Neural cell (in vitro differentiated cells): ENCODE measurements around the gene NPAS2. TPM values are rescaled to one million over a fixed set of nuclear protein-coding genes. Genes with fewer than 3 reads are reported as not detected.

ENCODE experiments used
- H2AFZ ChIP-seq: fragments of 200-600, 300-800 bp; sonication (generic), shearing (Covaris generic); 2 replicates; pipeline ENCODE4 v1.6.0; 2014; ENCODE audit warnings: low read depth, mild to moderate bottlenecking, antibody characterized with exemption, low read length, moderate library complexity
- H3F3A ChIP-seq: fragments of 200-600 bp; shearing (Covaris generic); 2 replicates; pipeline ENCODE4 v1.6.1; 2016; ENCODE audit warnings: mild to moderate bottlenecking, moderate library complexity, mixed read lengths, antibody characterized with exemption, low read length; ENCODE audit not compliant: insufficient read depth, poor library complexity, severe bottlenecking
- H3K27ac ChIP-seq: fragments of 200-600, 300-800 bp; sonication (generic), shearing (Covaris generic); 2 replicates; pipeline ENCODE4 v1.5.1; 2014; ENCODE audit warnings: mild to moderate bottlenecking, low read length, moderate library complexity
- H3K27me3 ChIP-seq: fragments of 300-800, 200-600 bp; sonication (generic), shearing (Covaris generic); 2 replicates; pipeline ENCODE4 v1.6.0; 2014; ENCODE audit warnings: mild to moderate bottlenecking, low read depth, low read length, moderate library complexity; ENCODE audit not compliant: insufficient read depth
- H3K36me3 ChIP-seq: fragments of 300-800, 200-600 bp; sonication (generic), shearing (Covaris generic); 2 replicates; pipeline ENCODE4 v1.5.1; 2014; ENCODE audit warnings: mild to moderate bottlenecking, antibody characterized with exemption, low read length, moderate library complexity; ENCODE audit not compliant: insufficient read depth
- H3K4me2 ChIP-seq: fragments of 300-800, 200-600 bp; sonication (generic), shearing (Covaris generic); 2 replicates; pipeline ENCODE4 v1.6.0; 2014; ENCODE audit warnings: mild to moderate bottlenecking, low read length
- H3K4me3 ChIP-seq: fragments of 300-800, 200-600 bp; sonication (generic), shearing (Covaris generic); 2 replicates; pipeline ENCODE4 v1.5.1; 2014; ENCODE audit warnings: mild to moderate bottlenecking, low read length, moderate library complexity
- H3K79me2 ChIP-seq: fragments of 200-600 bp; shearing (Covaris generic); replicated peaks from 2 replicates; pipeline ENCODE4 v1.6.0; 2014; ENCODE audit warnings: mild to moderate bottlenecking, low read length, moderate library complexity; ENCODE audit not compliant: insufficient read depth
- H3K9ac ChIP-seq: fragments of 300-800, 200-600 bp; sonication (generic), shearing (Covaris generic); 2 replicates; pipeline ENCODE4 v1.6.1; 2016; ENCODE audit warnings: mild to moderate bottlenecking, low read length, mixed read lengths
- H3K9me2 ChIP-seq: fragments of 200-600 bp; shearing (Covaris generic); 2 replicates; pipeline ENCODE4 v1.6.1; 2016; ENCODE audit warnings: mild to moderate bottlenecking, low read length, mixed read lengths; ENCODE audit not compliant: insufficient read depth
- H3K9me3 ChIP-seq: fragments of 200-600, 300-800 bp; sonication (generic), shearing (Covaris generic); 2 replicates; pipeline ENCODE4 v1.6.1; 2016; ENCODE audit warnings: mild to moderate bottlenecking, mixed run types, low read length, moderate library complexity, mixed read lengths
- H4K20me1 ChIP-seq: fragments of 200-600 bp; shearing (Covaris generic); 2 replicates; pipeline ENCODE4 v1.6.1; 2016; ENCODE audit warnings: mild to moderate bottlenecking, mixed run types; ENCODE audit not compliant: insufficient read depth
- EP300 ChIP-seq: fragments of 450-650 bp; conservative IDR thresholded peaks from 2 replicates; pipeline ENCODE4 v1.6.1; 2014; ENCODE audit warnings: antibody characterized with exemption, mild to moderate bottlenecking, moderate library complexity; ENCODE audit not compliant: poor library complexity, severe bottlenecking
- EZH2 ChIP-seq: fragments of 200-600, 300-800 bp; shearing (Covaris generic), sonication (generic); IDR thresholded peaks from 2 replicates; pipeline ENCODE4 v1.6.1; 2014; ENCODE audit warnings: antibody characterized with exemption, low read length, borderline replicate concordance, mild to moderate bottlenecking; ENCODE audit not compliant: insufficient read depth, poor library complexity, severe bottlenecking
- MXI1 ChIP-seq: fragments of 450-650 bp; conservative IDR thresholded peaks from 2 replicates; pipeline ENCODE4 v1.6.1; 2014; ENCODE audit warnings: antibody characterized with exemption, mild to moderate bottlenecking; ENCODE audit not compliant: poor library complexity, severe bottlenecking
- POLR2AphosphoS5 ChIP-seq: IDR thresholded peaks from 2 replicates; pipeline ENCODE4 v1.6.1; 2012
- RAD21 ChIP-seq: fragments of 450-650 bp; conservative IDR thresholded peaks from 2 replicates; pipeline ENCODE4 v1.6.1; 2014; ENCODE audit warnings: antibody characterized with exemption, mild to moderate bottlenecking, moderate library complexity
- REST ChIP-seq: IDR thresholded peaks from 2 replicates; pipeline ENCODE4 v1.6.1; 2012; ENCODE audit warnings: borderline replicate concordance
- SMC3 ChIP-seq: fragments of 450-650 bp; conservative IDR thresholded peaks from 2 replicates; pipeline ENCODE4 v1.6.1; 2014; ENCODE audit warnings: antibody characterized with exemption, mild to moderate bottlenecking, moderate library complexity; ENCODE audit not compliant: poor library complexity
- TAF1 ChIP-seq: IDR thresholded peaks from 2 replicates; pipeline ENCODE4 v1.6.1; 2012; ENCODE audit warnings: low read depth
- polyA plus RNA-seq: library from polyadenylated mRNA; depleted of rRNA; stranded (reverse); fragments of >200 nt; gene quantifications from 2 replicates; pipeline ENCODE4 v1.2.3, GENCODE V29; 2014
- TF ChIP-seq, protein P1 (sequence below): fragments of 450-650 bp; IDR thresholded peaks from 2 replicates; pipeline ENCODE4 v1.5.1; 2014; ENCODE audit warnings: antibody characterized with exemption, mild to moderate bottlenecking, moderate library complexity; ENCODE audit not compliant: poor library complexity, severe bottlenecking

The NPAS2 gene
- polyA plus RNA-seq, 1 donor from 2014 or later: 2.1 TPM

DNA sequence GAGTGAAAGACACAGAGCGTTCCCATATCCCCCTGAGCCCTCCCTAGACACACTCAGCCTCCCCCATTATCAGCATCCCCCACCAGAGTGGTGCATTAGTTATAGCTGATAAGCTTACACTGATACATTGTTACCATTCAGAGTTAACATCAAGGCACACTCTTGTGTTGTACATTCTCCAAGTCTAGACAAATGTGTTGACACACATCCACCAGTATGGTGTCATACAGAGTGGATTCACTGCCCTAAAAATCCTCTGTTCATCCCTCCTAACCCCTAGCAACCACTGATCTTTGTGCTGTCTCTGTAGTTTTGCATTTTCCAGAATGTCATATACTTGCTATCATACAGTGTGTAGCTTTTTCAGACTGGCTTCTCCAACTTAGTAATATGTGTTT, 104.2 kb downstream of the NPAS2 start:
- no peaks in the 10 kb centered on the region for H3F3A ChIP-seq
- H2AFZ ChIP-seq: no peak overlapping the region
- no peak overlapping the region for H3K4me3 ChIP-seq
- no peaks in the 10 kb centered on the region for H3K36me3 ChIP-seq
- H3K27ac ChIP-seq: no peak overlapping the region
- H3K9ac ChIP-seq: no peak overlapping the region
- no peaks in the 10 kb centered on the region for H3K79me2 ChIP-seq
- H3K27me3 ChIP-seq: no peaks in the 10 kb centered on the region
- H3K4me2 ChIP-seq: no peak overlapping the region
- TF ChIP-seq SMC3: no peak
- TF ChIP-seq EZH2: no peak
- TF ChIP-seq RAD21: no peak
- TF ChIP-seq EP300: no peak
- no peak for TF ChIP-seq REST
- TF ChIP-seq, protein P1, sequence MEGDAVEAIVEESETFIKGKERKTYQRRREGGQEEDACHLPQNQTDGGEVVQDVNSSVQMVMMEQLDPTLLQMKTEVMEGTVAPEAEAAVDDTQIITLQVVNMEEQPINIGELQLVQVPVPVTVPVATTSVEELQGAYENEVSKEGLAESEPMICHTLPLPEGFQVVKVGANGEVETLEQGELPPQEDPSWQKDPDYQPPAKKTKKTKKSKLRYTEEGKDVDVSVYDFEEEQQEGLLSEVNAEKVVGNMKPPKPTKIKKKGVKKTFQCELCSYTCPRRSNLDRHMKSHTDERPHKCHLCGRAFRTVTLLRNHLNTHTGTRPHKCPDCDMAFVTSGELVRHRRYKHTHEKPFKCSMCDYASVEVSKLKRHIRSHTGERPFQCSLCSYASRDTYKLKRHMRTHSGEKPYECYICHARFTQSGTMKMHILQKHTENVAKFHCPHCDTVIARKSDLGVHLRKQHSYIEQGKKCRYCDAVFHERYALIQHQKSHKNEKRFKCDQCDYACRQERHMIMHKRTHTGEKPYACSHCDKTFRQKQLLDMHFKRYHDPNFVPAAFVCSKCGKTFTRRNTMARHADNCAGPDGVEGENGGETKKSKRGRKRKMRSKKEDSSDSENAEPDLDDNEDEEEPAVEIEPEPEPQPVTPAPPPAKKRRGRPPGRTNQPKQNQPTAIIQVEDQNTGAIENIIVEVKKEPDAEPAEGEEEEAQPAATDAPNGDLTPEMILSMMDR: no peak
- TF ChIP-seq MXI1: no peak
- TF ChIP-seq POLR2AphosphoS5: no peak
- TF ChIP-seq TAF1: no peak
- H4K20me1 ChIP-seq: no peaks in the 10 kb centered on the region
- H3K9me3 ChIP-seq: no peaks in the 10 kb centered on the region
- no peaks in the 10 kb centered on the region for H3K9me2 ChIP-seq

GRCh38 chr2:100924520-100925451, 104.8 kb downstream of the NPAS2 start:
- no peaks in the 10 kb centered on the region for H3F3A ChIP-seq
- no peak for TF ChIP-seq RAD21
- TF ChIP-seq TAF1: no peak
- no peak for TF ChIP-seq REST
- TF ChIP-seq, protein P1: no peak
- TF ChIP-seq SMC3: no peak
- TF ChIP-seq POLR2AphosphoS5: no peak
- TF ChIP-seq EP300: no peak
- TF ChIP-seq EZH2: no peak
- TF ChIP-seq MXI1: no peak
- no peak overlapping the region for H2AFZ ChIP-seq
- H3K9ac ChIP-seq: no peak overlapping the region
- no peaks in the 10 kb centered on the region for H3K27me3 ChIP-seq
- H4K20me1 ChIP-seq: no peaks in the 10 kb centered on the region
- no peaks in the 10 kb centered on the region for H3K9me2 ChIP-seq
- no peak overlapping the region for H3K4me3 ChIP-seq
- H3K9me3 ChIP-seq: no peaks in the 10 kb centered on the region
- H3K27ac ChIP-seq: no peak overlapping the region
- H3K36me3 ChIP-seq: no peaks in the 10 kb centered on the region
- H3K4me2 ChIP-seq: no peak overlapping the region
- no peaks in the 10 kb centered on the region for H3K79me2 ChIP-seq
